GM15510 (cell line): ENCODE measurements around the gene ATOH8.

Experiments
- POLR2A ChIP-seq: IDR thresholded peaks from 3 replicates; pipeline ENCODE4 v1.6.1; 2011; ENCODE audit warnings: borderline replicate concordance; ENCODE audit not compliant: insufficient read length; ENCODE audit errors: extremely low read depth

The ATOH8 gene

DNA sequence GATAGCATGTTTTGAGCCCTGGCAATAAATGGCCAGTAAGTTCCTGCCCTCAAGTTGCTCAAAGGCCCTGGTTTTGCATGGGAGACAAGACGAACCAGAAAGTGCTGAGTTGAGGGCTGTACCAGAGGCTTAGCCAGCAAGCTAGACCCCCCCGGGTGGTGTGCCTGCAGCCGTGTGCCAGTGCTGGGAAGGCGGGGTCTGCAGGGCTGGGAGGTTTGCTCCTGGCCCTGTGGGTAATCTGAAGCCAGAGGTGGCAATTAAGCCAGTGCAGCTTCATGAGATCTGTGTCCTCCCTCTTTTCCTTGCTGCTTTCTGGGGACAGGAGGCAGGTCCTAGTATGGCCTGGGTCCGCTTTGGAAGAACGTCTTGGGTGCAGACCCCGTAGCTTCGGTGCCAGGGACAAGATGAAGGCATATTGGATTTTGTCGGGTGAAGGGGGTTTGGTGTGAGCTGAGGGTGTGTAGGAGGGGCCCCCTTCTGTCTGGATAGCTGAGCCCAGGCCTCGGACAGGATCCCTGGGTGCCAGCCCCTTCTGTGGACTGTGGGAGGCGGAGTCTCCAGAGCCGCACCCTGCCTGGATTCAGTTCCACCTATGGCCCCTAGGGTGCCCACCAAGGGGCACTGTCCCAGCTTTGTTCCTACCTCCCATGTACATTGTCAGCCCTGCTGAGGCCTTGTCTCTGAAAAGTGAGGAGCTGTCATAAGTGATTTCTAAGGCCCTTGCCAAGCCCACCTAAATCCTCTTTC lies 15.6 kb downstream of the ATOH8 start:
- TF ChIP-seq POLR2A, result no peak

DNA sequence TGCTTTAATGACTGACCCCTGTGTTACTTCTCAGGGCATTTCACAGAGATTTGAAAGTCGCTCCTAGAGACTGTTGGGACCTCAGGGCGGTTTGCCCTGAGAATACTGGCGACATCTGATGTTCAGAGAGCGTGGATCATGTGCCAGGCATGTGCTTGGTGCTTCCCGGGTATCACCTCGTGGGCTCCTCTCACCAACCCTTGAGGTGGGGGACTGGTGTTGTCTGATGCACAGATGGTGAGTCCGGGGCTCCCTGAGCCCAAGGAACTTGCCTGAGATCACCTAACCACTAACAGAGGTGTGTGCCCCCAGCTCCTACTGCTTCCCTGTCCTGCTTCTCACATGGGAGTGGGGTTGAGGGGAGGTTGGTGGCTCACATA lies 16.2 kb downstream of the ATOH8 start:
- TF ChIP-seq POLR2A, result no peak

DNA sequence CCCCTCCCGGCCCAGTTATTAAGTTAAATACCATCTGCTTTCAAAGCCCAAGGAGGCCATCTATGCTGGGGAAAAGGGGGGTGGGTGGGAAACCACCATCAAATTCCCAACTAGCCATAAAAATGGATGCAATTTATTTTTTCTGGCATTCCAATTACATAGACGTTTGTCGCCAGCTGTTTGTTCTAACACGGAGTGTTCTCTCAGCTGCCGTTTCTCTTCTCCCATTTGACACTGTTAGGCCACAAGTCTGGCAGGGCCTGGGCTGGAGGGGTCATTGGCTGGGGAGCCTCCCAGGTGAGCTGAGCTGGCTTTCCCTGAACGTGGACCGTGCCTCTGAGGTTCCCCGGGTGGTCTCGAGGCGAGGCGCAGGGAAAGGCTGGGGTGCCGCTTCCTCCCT lies 16.6 kb downstream of the ATOH8 start:
- TF ChIP-seq POLR2A, result no peak

DNA sequence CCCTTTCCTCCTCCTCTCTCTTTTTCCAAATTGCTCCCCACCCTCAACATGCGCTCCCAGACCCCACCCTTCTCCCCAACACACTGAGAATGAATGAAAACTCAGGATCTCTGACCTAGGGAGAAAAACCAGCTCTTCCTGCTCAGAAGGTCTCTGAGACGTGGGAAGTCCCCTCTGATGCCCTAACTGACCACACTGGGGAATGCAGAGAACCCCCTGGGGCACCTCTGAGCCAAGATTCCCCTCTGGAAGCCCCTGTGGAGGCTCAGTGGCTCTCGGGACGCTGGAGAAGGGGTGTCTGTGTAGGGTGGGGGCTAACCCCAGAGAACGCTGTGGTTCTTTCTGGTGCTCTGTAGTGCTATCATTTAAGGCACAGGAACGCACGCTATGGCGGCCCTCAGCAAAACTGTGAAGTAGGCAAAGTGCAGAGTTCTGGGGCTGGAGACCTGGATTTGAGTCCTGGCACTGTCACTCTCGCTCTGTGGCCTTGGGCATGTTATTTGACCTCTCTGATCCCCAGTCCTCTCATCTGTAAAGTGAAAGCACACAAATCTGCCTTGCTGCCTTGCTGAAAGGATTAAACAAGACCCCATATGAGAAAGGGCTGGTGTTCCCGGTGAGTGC lies 17.1 kb downstream of the ATOH8 start:
- no peak for TF ChIP-seq POLR2A

DNA sequence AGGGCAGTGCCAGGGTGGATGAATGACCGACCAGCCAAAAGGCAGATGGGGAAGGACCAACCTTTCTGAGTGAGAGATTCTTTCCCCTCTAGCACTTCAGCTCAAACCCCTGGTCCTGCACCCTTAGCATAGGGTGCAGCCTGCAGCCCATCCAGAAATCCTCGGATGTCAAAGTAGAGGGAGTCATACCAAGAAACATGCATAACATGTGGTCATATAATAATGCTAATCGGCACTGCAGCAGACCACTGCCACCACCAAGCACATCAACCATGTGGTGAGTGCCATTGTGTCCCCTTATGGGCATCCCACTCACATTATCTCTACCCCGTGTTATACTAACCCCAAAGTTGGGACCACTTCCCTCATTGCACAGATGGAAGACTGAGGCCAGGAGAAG lies 17.7 kb downstream of the ATOH8 start:
- TF ChIP-seq POLR2A, result no peak

DNA sequence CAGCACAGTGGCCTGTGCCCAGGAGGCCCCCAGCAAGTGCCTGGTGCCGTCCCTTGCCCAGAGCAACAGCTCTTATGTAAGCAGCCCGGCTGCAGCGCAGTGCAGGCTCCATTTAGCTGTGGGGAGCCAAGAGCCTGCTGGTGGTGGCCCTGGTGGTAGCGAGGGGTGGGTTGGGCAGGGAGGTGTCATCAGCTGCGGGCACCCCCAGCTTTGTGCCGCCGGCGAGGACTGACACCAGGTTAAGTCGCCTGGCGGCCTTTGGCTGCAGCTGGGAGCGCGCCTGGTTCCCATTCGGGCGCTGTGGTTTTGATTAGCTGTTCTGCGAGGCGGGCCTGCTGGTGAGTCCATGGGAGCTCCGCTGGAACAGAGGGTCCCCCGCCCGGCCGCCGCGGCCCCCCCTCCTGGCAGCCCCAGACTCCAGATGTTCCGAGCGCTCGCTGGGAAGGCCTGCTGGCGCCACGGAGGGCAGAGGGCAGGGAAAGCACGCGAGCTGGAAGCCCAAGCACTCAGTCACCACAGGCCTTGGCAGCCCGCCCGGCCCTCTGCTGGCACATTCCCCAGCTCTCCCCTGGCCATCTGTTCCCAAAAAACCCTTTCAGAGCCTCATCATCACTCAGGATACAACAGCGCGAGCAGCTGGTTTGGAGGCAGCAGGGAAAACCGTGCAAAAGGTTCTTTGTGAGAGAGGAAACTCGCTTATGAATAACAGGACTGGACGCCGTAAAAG lies 18.4 kb downstream of the ATOH8 start:
- no peak for TF ChIP-seq POLR2A

DNA sequence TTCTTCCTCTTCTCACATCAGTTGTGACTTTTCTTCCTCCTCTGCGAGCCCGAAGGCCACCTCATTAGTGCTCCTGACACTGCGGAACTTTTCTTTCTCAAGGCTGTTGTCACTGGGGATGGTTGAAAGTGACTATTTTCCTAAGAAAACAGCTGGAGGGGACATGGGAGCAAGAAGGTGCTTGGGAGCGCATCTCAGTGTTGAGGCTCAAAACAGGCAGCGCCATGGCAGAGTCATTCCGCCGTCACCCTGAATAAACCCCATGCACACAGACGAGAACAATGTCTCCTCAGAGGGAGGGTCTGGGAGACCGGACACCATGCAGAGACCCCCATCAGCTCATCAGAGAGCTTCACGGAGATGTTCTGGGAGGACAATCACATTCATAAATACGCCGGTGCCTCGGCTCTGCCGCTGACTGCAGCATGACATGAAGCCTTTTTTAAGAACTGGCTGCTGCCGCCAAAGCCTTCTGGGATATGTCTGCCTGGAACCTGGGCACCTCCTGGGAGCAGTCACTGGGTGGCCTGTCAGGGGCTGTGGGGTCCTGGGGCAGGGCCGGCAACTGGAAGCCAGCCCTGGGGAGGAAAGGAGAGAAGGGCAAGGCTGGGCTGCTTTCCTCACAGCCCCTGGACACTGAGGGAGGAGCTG lies 19.2 kb downstream of the ATOH8 start:
- no peak for TF ChIP-seq POLR2A

DNA sequence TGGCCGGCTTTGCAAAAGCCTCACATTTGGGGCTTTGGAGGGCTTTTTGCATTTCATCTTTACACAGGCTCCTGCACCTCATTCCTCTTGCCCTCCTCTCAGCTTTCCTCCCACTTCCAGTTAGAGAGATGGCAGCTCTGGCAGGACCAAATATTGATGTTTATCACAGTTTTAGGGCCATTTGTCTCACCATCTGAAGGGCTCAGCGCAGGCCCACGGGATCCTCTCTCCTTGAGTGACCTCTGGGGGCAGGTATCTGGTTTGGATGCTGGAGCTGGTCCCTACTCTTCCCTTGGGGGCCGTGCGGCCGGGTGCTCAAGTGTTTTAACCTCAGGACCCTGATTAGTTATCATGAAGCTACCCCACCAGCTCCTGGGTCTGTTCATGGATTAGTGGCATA lies 19.9 kb downstream of the ATOH8 start:
- no peak for TF ChIP-seq POLR2A

DNA sequence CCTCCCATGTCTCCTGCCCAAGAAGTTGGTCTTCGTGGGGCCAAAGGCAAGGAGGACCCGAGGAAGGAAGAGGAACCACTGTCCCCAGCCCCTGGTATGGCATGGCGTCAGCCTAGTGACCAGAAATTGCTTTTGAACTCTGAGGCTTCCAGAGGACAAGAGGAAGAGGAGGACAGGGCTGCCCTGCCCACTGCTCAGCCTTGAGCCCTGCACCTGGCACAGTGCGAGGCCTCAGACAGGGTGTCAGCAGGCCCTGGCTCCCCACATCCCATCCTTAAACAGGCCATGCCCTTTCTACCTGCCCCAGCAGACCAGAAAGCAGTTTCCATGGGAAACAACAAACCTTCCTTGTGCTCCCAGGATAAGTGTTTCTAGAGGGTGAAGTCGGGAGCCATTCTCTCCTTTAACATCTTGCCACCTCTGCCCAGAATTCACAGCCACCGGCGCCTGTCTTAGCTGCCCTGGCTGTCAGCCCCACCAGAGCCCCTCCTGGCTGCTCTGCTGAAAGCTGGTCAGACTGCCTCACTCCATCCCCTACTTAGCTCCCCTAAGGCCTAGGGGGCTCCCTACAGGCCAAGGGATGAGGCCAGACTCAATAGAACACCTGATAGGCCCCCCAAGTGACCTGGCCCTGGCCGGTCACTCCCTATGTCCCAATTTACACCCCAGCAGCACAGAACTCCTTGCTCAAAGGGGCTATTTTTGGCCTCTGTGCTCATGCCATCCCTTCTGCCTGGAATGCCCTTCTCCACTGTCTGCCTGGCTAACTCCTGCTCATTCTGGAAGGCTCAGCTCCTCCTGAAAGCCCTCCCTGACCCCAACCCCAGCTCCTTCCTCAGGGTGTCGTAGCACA lies 20.6 kb downstream of the ATOH8 start:
- TF ChIP-seq POLR2A, result no peak

DNA sequence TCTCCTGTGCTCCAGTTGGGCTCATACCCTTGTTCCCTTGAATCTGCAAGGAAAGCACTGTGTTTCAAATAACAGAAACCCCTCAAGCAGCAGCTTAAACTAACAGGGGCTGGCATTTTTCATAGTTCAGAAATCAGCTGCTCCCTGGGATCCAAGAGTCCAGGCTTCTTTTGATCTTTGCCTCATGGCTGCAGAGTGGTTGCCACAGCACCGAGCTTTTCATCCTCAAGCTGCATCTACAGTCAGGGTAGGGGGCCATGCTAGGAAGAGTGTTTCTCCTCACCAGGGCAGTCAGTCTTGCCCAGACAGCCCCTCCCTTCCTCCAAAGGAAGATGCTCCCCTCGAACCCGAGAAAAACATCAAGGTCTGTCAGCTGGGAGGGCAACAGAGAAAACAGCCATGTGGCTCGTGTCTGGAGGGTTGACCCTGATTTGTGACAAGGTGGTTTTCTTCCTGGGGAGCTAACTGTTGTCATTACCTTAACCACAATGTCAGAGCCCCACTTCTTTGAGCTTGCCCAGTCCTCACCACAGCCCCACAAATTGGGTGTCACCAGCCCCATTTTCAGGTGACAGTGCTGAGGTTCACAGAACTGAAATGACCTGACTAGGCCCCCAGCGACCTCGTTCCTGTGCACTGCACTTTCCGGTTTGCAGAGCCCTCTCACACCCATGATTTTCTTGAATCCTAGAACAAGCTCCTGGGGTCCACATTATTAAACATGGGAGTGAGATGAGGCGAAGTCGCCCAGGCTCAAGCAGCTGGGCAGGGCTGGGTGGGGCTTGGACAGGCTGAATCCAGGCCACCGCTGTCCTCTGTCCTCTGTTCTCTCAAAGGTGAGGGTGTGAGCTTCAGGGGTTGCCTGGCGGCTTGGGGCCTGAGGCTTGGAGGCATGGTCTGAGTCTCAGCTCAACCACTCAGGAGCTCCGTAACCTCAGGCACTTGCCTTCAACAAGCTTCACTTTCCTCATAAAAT lies 21.9 kb downstream of the ATOH8 start:
- TF ChIP-seq POLR2A, result no peak

DNA sequence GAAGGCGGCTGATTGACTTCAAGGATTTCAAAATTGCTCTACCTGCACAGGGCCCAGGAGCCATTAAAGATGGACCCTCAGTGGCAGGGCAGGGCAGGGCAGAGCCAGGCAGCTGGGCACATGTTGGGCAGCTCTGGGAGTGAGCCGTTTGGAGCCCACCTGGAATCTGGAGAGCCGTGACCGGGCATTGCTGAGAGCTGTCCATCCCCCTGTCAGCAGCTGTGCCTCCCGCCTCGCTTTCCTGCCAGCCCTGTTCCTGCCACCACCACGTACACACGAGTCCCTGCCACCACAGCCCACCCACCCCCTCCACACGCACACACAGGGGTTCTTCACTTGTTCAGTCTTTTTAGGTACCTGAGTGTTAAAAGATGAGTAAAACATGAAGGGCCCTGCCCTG lies 22.9 kb downstream of the ATOH8 start:
- TF ChIP-seq POLR2A, result no peak

DNA sequence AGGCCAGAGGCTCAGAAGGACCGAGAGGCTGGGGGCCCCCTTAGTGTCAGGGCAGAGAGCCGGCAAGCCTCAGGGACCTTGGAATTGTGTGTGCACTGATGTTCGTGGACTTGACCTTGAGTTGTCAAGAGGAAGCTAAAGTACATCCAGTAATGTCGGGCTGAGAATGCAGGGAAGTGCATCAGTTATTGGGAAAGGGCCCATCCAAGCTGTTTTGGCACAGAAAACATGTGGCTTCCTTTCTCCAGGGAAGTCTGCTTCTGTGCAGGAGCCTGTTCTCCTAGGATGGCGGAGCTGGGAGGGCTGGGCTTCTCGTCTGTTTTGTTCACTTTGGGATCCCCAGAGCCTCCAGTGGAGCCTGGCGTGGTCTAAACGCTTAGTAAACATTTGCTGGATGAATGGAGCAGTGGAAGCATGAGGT lies 23.7 kb downstream of the ATOH8 start:
- no peak for TF ChIP-seq POLR2A

DNA sequence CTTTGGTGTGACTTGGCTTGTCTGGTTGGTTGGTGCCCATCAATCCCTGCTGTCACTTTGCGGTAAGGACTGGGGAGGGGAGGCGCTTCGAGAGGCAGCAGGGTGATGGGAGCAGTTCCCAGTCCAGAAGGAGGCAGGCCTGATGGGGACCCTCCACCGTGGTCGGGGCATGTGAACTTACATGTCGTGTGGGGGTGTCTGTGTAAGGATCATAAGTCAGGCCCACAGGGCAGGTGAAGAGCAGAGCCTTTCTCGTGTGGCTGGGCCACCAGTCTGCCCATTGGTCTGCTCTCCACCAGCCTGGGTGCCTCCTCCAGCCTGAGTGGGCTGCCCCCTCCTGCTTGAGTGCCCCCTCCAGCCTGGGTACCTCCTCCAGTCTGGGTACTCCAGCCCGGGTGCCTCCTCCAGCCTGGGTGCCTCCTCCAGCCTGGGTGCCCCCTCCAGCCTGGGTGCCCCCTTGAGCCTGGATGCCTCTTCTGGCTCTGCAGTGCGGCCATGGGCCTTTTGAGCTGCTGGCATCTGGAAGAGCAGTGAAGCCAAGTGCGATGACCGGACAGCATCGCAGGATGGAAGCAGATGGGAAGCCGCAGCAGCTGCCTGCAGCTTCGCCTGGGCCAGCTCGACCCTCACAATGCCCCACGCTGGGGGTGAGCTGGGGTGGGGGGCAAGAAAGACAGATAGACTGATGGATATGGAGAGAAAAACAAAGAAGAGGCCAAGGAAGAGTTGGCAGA lies 25.0 kb downstream of the ATOH8 start:
- no peak for TF ChIP-seq POLR2A
